Endometrium (tissue), 2 donors: ENCODE results near the gene FMN2.

Experiments
- FAIRE-seq: peaks from 2 replicates; lab custom pipeline; 2012; peaks lifted over from hg19 to GRCh38; lab: Jason Lieb, UNC
- donor health status: control.
- donor health status: control.

The FMN2 gene

GRCh38 chr1:240435996-240436566, 344.4 kb downstream of the FMN2 start:
- FAIRE-seq = no peak

GRCh38 chr1:240441669-240442068, 350.0 kb downstream of the FMN2 start:
- FAIRE-seq = no peak

GRCh38 chr1:240445369-240445768, 353.7 kb downstream of the FMN2 start:
- FAIRE-seq = no peak

- no peak for FAIRE-seq
Observed at GRCh38 chr1:240455228-240455821, 363.6 kb downstream of the FMN2 start.

- FAIRE-seq = no peak
Observed at GRCh38 chr1:240457203-240457602, 365.5 kb downstream of the FMN2 start.

GRCh38 chr1:240462277-240462676, 370.6 kb downstream of the FMN2 start:
- no peak for FAIRE-seq

GRCh38 chr1:240462766-240463395, 371.2 kb downstream of the FMN2 start:
- no peak for FAIRE-seq

GRCh38 chr1:240464099-240464498, 372.4 kb downstream of the FMN2 start:
- no peak for FAIRE-seq

GRCh38 chr1:240465531-240465940, 373.9 kb downstream of the FMN2 start:
- no peak for FAIRE-seq

GRCh38 chr1:240466509-240466908, 374.8 kb downstream of the FMN2 start:
- FAIRE-seq = no peak

GRCh38 chr1:240467895-240468294, 376.2 kb downstream of the FMN2 start:
- peak; percentile 58 for FAIRE-seq

- no peak for FAIRE-seq
Observed at GRCh38 chr1:240468656-240469055, 377.0 kb downstream of the FMN2 start.

- FAIRE-seq = peak; percentile 90
Observed at GRCh38 chr1:240474133-240474614, 382.5 kb downstream of the FMN2 start.

- FAIRE-seq = no peak
Observed at GRCh38 chr1:240475832-240476231, 384.1 kb downstream of the FMN2 start.

- peak; percentile 88 for FAIRE-seq
Observed at GRCh38 chr1:240478536-240478935, 386.9 kb downstream of the FMN2 start.

GRCh38 chr1:240484804-240485443, 393.2 kb downstream of the FMN2 start:
- no peak for FAIRE-seq

- FAIRE-seq = no peak
Observed at GRCh38 chr1:240486611-240487010, 394.9 kb downstream of the FMN2 start.

GRCh38 chr1:240487493-240487892, 395.8 kb downstream of the FMN2 start:
- no peak for FAIRE-seq

- no peak for FAIRE-seq
Observed at GRCh38 chr1:240491156-240491555, 399.5 kb downstream of the FMN2 start.

- no peak for FAIRE-seq
Observed at GRCh38 chr1:240491796-240492195, 400.1 kb downstream of the FMN2 start.

- FAIRE-seq = no peak
Observed at GRCh38 chr1:240492832-240493440, 401.3 kb downstream of the FMN2 start.

- FAIRE-seq = no peak
Observed at GRCh38 chr1:240495601-240496000, 403.9 kb downstream of the FMN2 start.

- no peak for FAIRE-seq
Observed at GRCh38 chr1:240496356-240496755, 404.7 kb downstream of the FMN2 start.
